Fibroblast of skin of right quadriceps (primary cell): Measurements from ENCODE around the gene R3HDM4.
"Not testable (repeated sequence)": the region's sequence is repeated elsewhere in the genome, so short reads cannot be mapped to it uniquely, and the experiment has no call there.

Source experiments
- DNase-seq: peaks from one replicate; pipeline ENCODE4 v3.0.0-alpha.2; 2013

R3HDM4 gene

GRCh38 chr19:853014-853585 lies 59.9 kb downstream of the R3HDM4 start:
- DNase-seq = no peak

GRCh38 chr19:852136-853013 lies 60.6 kb downstream of the R3HDM4 start, which contains the start of gene ELANE:
TSS of gene ELANE (plus strand) at chr19:852303. CDS start at chr19:852329, 26 bp downstream.
- DNase-seq = no peak

DNA sequence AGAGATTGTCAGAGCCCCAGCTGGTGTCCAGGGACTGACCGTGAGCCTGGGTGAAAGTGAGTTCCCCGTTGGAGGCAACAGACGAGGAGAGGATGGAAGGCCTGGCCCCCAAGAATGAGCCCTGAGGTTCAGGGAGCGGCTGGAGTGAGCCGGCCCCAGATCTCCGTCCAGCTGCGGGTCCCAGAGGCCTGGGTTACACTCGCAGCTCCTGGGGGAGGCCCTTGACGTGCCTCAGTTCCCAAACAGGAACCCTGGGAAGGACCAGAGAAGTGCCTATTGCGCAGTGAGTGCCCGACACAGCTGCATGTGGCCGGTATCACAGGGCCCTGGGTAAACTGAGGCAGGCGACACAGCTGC lies 62.1 kb downstream of the R3HDM4 start:
- no peak for DNase-seq

- DNase-seq = peak; percentile 79
Observed at GRCh38 chr19:850221-850978, 62.6 kb downstream of the R3HDM4 start.

GRCh38 chr19:849195-849594 lies 63.8 kb downstream of the R3HDM4 start:
- not testable (repeated sequence) for DNase-seq

GRCh38 chr19:848386-848921 lies 64.6 kb downstream of the R3HDM4 start:
- no peak for DNase-seq
